ENCODE data around the gene SUSD2.

GRCh38 chr22:24161909-24162308, 19.4 kb upstream of the SUSD2 start:
- TF ChIP-seq CTCF (IDR thresholded peaks at IDR 0.05) (no peak), POLR2A (IDR thresholded peaks at IDR 0.05) (no peak)
